Measurements from ENCODE around the gene TACC3.

TACC3 gene

GRCh38 chr4:1746919-1747602 lies 25.7 kb downstream of the TACC3 start:
- ATAC-seq (replicated peaks; ENCODE audit: extremely low read depth, poor library complexity, severe bottlenecking) (no peak), DNase-seq (ENCODE audit: low spot score in 2 of 2) (no peak)
- Mint-ChIP-seq H3K9me3 (no peaks in the 10 kb centered on the region), H3K27ac (ENCODE audit: low read depth) (no peak overlapping the region), H3K4me3 (no peak overlapping the region), H3K36me3 (ENCODE audit: insufficient read depth) (peaks cover 8% of the 10 kb centered on the region), H3K4me1 (no peaks in the 10 kb centered on the region), H3K27me3 (no peaks in the 10 kb centered on the region)

DNA sequence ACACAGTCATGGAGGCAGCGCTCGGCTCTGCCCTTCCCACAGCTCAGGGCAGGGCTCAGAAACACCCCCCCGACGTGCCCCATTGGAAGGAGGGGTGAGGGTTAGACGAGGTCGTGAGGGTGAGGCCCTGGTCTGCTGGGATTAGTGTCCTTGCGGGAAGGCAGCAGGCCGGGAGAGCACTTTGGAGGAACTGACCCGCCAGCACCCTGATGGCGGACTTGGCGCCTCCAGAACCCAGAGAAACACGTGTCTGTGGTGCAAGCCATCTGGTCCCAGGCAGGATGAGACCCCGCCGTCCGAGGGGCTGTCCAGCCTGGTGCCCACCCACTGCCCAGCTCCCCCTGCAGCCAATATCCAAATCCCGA lies 26.3 kb downstream of the TACC3 start:
- Mint-ChIP-seq H3K4me3 (no peak overlapping the region), H3K4me1 (no peaks in the 10 kb centered on the region), H3K9me3 (no peaks in the 10 kb centered on the region), H3K27me3 (no peaks in the 10 kb centered on the region), H3K36me3 (ENCODE audit: insufficient read depth) (peaks cover 7% of the 10 kb centered on the region), H3K27ac (ENCODE audit: low read depth) (no peak overlapping the region)
- DNase-seq (ENCODE audit: low spot score in 2 of 2) (no peak), ATAC-seq (replicated peaks; ENCODE audit: extremely low read depth, poor library complexity, severe bottlenecking) (no peak)

DNA sequence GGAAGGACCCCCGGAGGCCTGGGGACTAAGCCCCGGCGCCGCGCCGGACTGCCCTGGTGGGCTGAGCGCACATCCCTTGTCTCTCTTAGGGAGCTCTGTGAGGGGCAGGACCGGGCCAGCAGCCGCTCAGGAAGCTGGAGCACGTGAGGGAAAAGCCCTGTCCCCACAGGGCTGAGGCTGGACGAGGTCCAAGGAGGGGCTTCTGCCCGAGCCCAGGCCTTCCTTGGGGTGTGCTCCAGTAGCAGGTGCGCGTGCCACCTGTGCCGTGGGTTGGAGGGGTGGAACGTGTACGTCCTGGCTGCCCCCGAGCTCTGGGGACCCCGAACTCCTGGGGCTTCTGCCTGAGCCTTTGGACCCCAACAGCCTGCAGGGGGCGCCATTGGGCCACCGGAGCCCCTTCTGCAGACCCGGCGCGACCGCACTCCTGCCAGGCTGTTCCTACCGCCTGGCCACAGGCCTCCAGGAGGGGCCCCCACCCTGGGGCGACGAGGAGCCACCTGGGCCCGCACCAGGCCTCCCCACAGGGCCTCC lies 27.2 kb downstream of the TACC3 start:
- H3K27me3 Mint-ChIP-seq, result no peaks in the 10 kb centered on the region
- DNase-seq (ENCODE audit: low spot score in 2 of 2) (peak; percentile 59 to 72), ATAC-seq (replicated peaks; ENCODE audit: extremely low read depth, poor library complexity, severe bottlenecking) (peak; percentile 53)
- no peak overlapping the region for H3K4me3 Mint-ChIP-seq
- H3K27ac Mint-ChIP-seq (ENCODE audit: low read depth), result no peak overlapping the region
- peaks cover 5% of the 10 kb centered on the region for H3K36me3 Mint-ChIP-seq (ENCODE audit: insufficient read depth)
- no peaks in the 10 kb centered on the region for H3K9me3 Mint-ChIP-seq
- H3K4me1 Mint-ChIP-seq, result no peaks in the 10 kb centered on the region

GRCh38 chr4:1749370-1749769 lies 28.0 kb downstream of the TACC3 start:
- Mint-ChIP-seq H3K9me3 (no peaks in the 10 kb centered on the region), H3K4me3 (no peak overlapping the region), H3K27me3 (no peaks in the 10 kb centered on the region), H3K27ac (ENCODE audit: low read depth) (no peak overlapping the region), H3K36me3 (ENCODE audit: insufficient read depth) (peaks cover 4% of the 10 kb centered on the region), H3K4me1 (no peaks in the 10 kb centered on the region)
- DNase-seq (ENCODE audit: low spot score in 2 of 2) (no peak), ATAC-seq (replicated peaks; ENCODE audit: extremely low read depth, poor library complexity, severe bottlenecking) (no peak)

DNA sequence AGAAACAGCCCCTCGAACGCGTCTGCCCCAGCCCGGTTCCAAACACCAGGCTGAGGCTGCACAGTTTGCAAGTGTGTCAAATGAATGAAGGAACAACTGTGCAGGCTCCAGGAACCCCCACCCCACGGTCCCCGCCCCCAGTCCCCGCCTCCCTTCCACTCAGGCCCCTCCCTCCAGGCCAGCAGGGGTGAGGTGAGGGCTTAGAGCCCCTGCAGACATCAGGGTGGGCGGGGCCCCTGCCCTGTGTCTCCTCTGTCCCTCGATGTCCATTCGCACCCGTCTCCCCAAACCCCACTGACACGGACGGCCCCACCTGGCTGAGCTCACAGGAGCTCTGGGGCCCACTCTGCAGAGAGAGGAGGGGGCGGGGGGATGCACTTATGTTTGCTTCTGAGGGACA lies 28.5 kb downstream of the TACC3 start:
- no peak overlapping the region for H3K27ac Mint-ChIP-seq (ENCODE audit: low read depth)
- H3K9me3 Mint-ChIP-seq, result no peaks in the 10 kb centered on the region
- H3K4me1 Mint-ChIP-seq, result no peaks in the 10 kb centered on the region
- DNase-seq (ENCODE audit: low spot score in 2 of 2) (no peak), ATAC-seq (replicated peaks; ENCODE audit: extremely low read depth, poor library complexity, severe bottlenecking) (no peak)
- H3K27me3 Mint-ChIP-seq, result no peaks in the 10 kb centered on the region
- peaks cover 4% of the 10 kb centered on the region for H3K36me3 Mint-ChIP-seq (ENCODE audit: insufficient read depth)
- no peak overlapping the region for H3K4me3 Mint-ChIP-seq

DNA sequence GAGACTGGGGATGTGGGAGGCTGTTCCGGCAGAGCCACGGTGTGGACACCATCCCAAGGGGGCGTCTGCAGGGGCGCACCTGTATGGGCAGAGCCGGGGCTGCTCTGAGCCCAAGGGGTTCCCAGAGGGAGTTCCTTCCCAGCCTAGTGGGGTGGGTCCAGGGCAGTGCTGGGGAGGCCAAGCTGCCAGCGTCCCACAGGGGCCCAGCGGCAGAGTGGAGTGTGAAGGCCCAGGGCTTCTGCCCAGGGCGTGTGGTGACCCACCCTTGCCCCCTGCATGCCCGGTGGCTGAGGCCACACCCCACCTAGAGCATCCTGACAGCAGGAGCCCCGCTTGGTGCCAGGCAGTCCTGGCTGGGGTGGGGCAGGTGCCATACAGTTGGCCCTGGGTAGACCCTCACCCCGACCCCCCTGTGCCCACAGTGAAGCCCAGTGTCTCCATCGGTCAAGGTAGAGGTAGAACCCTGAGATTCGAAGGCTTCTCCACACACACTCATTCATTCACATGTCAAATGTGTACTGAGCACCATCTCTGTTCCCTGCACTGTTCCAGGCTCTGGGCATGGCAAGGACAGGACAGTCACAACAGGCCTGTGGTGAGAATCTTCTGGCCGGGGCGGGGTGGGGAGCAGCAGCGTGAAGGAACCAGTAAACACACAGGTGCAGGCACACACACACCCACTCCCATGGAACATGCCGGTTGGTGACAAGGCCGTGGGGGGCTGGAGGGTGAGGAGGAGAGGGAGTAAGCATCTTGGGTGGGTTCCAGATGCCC lies 29.2 kb downstream of the TACC3 start:
- ATAC-seq (replicated peaks; ENCODE audit: extremely low read depth, poor library complexity, severe bottlenecking), result no peak
- no peaks in the 10 kb centered on the region for H3K27me3 Mint-ChIP-seq
- no peak for DNase-seq (ENCODE audit: low spot score in 2 of 2)
- H3K4me1 Mint-ChIP-seq, result no peaks in the 10 kb centered on the region
- H3K4me3 Mint-ChIP-seq, result no peak overlapping the region
- H3K27ac Mint-ChIP-seq (ENCODE audit: low read depth), result no peak overlapping the region
- no peaks in the 10 kb centered on the region for H3K9me3 Mint-ChIP-seq
- peaks cover 2% of the 10 kb centered on the region for H3K36me3 Mint-ChIP-seq (ENCODE audit: insufficient read depth)

GRCh38 chr4:1751155-1751918 lies 30.0 kb downstream of the TACC3 start:
- Mint-ChIP-seq H3K9me3 (no peaks in the 10 kb centered on the region), H3K27me3 (no peaks in the 10 kb centered on the region), H3K4me1 (no peaks in the 10 kb centered on the region), H3K4me3 (no peak overlapping the region), H3K27ac (ENCODE audit: low read depth) (no peak overlapping the region), H3K36me3 (ENCODE audit: insufficient read depth) (no peaks in the 10 kb centered on the region)
- ATAC-seq (replicated peaks; ENCODE audit: extremely low read depth, poor library complexity, severe bottlenecking) (no peak), DNase-seq (ENCODE audit: low spot score in 2 of 2) (no peak)

GRCh38 chr4:1751919-1752283 lies 30.6 kb downstream of the TACC3 start:
- Mint-ChIP-seq H3K4me3 (no peak overlapping the region), H3K36me3 (ENCODE audit: insufficient read depth) (no peaks in the 10 kb centered on the region), H3K27ac (ENCODE audit: low read depth) (no peak overlapping the region), H3K4me1 (no peaks in the 10 kb centered on the region), H3K27me3 (no peaks in the 10 kb centered on the region), H3K9me3 (no peaks in the 10 kb centered on the region)
- ATAC-seq (replicated peaks; ENCODE audit: extremely low read depth, poor library complexity, severe bottlenecking) (no peak), DNase-seq (ENCODE audit: low spot score in 2 of 2) (no peak)

- no peaks in the 10 kb centered on the region for H3K4me1 Mint-ChIP-seq
- no peaks in the 10 kb centered on the region for H3K27me3 Mint-ChIP-seq
- DNase-seq (ENCODE audit: low spot score in 2 of 2) (no peak), ATAC-seq (replicated peaks; ENCODE audit: extremely low read depth, poor library complexity, severe bottlenecking) (no peak)
- H3K9me3 Mint-ChIP-seq, result no peaks in the 10 kb centered on the region
- no peaks in the 10 kb centered on the region for H3K36me3 Mint-ChIP-seq (ENCODE audit: insufficient read depth)
- no peak overlapping the region for H3K4me3 Mint-ChIP-seq
- H3K27ac Mint-ChIP-seq (ENCODE audit: low read depth), result no peak overlapping the region
These were observed 31.1 kb downstream of the TACC3 start for GRCh38 chr4:1752284-1753041.

GRCh38 chr4:1753294-1753696 lies 32.0 kb downstream of the TACC3 start:
- Mint-ChIP-seq H3K27me3 (no peaks in the 10 kb centered on the region), H3K36me3 (ENCODE audit: insufficient read depth) (no peaks in the 10 kb centered on the region), H3K4me1 (no peaks in the 10 kb centered on the region)

DNA sequence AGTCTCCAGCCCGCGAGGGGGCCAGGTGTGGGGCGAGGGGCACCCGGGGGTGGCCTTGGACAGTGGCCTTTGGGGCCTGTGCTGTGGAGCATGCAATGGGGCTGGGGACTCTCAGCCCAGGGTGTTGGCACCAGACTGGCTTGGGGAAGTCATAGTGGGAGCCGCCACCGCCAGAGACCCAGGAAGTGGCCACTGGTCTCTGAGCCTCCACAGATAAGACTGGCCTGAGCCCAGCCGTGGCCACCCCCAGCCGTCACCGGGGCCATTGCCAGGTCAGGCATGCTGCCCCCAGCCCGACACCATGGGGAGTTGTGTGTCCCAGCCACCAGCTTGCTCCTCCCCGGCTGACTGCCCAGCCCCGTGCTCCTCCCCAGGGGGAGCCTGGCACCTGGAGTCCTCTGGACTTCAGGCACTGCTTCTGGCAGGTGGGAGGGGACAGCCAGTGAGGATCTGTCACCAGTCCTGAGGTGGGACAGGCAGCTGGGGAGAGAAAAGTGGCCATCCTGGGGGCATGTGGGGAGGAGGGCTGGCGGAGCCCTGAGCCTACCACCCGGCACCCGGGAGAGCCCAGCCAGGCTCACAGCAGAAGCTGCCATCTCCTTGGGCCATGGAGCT lies 32.5 kb downstream of the TACC3 start:
- H3K4me1 Mint-ChIP-seq, result no peaks in the 10 kb centered on the region
- no peak for ATAC-seq (replicated peaks; ENCODE audit: extremely low read depth, poor library complexity, severe bottlenecking)
- H3K27me3 Mint-ChIP-seq, result no peaks in the 10 kb centered on the region
- no peak overlapping the region for H3K4me3 Mint-ChIP-seq
- no peaks in the 10 kb centered on the region for H3K9me3 Mint-ChIP-seq
- H3K27ac Mint-ChIP-seq (ENCODE audit: low read depth), result no peak overlapping the region
- no peak for DNase-seq (ENCODE audit: low spot score in 2 of 2)
- no peaks in the 10 kb centered on the region for H3K36me3 Mint-ChIP-seq (ENCODE audit: insufficient read depth)

More at GRCh38 chr4:1753294-1753696, 32.0 kb downstream of the TACC3 start:
- Mint-ChIP-seq H3K9me3 (no peaks in the 10 kb centered on the region), H3K27ac (ENCODE audit: low read depth) (no peak overlapping the region), H3K4me3 (no peak overlapping the region)
- ATAC-seq (replicated peaks; ENCODE audit: extremely low read depth, poor library complexity, severe bottlenecking), result no peak
- no peak for DNase-seq (ENCODE audit: low spot score in 2 of 2)

- ATAC-seq (replicated peaks; ENCODE audit: extremely low read depth, poor library complexity, severe bottlenecking), result no peak
- H3K9me3 Mint-ChIP-seq, result no peaks in the 10 kb centered on the region
- H3K36me3 Mint-ChIP-seq (ENCODE audit: insufficient read depth), result no peaks in the 10 kb centered on the region
These were observed 33.0 kb downstream of the TACC3 start for GRCh38 chr4:1754336-1754735.

More at GRCh38 chr4:1754336-1754735, 33.0 kb downstream of the TACC3 start:
- Mint-ChIP-seq H3K27ac (ENCODE audit: low read depth) (no peak overlapping the region), H3K4me1 (no peaks in the 10 kb centered on the region), H3K4me3 (no peak overlapping the region), H3K27me3 (no peaks in the 10 kb centered on the region)
- DNase-seq (ENCODE audit: low spot score in 2 of 2), result no peak

All from central memory CD8-positive, alpha-beta T cell (primary cell).